Mesothelial cell of epicardium (in vitro differentiated cells): ENCODE measurements around the gene CUL4A. TPM values are rescaled to one million over a fixed set of nuclear protein-coding genes. Genes with fewer than 3 reads are reported as not detected.

ENCODE experiments used
- DNase-seq, 2 experiments: peaks; one replicate each; pipeline ENCODE4 v3.0.0; 2021; ENCODE audit warnings: low spot score in 2 of 2; ENCODE audit not compliant: unreplicated experiment in 2 of 2
- H3K27ac Mint-ChIP-seq: 2 replicates; pipeline ENCODE4 v1.8.0; 2021; ENCODE audit warnings: mixed read lengths
- H3K27me3 Mint-ChIP-seq: 2 replicates; pipeline ENCODE4 v1.8.0; 2021; ENCODE audit warnings: low read depth, mixed read lengths
- H3K36me3 Mint-ChIP-seq: 2 replicates; pipeline ENCODE4 v1.8.0; 2021; ENCODE audit warnings: mixed read lengths
- H3K4me1 Mint-ChIP-seq: 2 replicates; pipeline ENCODE4 v1.8.0; 2021; ENCODE audit warnings: mixed read lengths
- H3K4me3 Mint-ChIP-seq: 2 replicates; pipeline ENCODE4 v1.8.0; 2021; ENCODE audit warnings: mild to moderate bottlenecking, moderate library complexity, mixed read lengths
- H3K9me3 Mint-ChIP-seq: 2 replicates; pipeline ENCODE4 v1.8.0; 2021; ENCODE audit warnings: mixed read lengths
- CTCF ChIP-seq: fragments of 200-600 bp; sonication (generic); IDR thresholded peaks from one replicate; pipeline ENCODE4 v1.5.0; 2021; ENCODE audit warnings: antibody characterized with exemption; ENCODE audit not compliant: unreplicated experiment
- total RNA-seq: library from RNA; stranded (reverse); gene quantifications from 3 replicates; pipeline ENCODE4 v1.2.1, GENCODE V29; 2021

CUL4A gene
- total RNA-seq, 1 donor from 2014 or later, result 79.8 TPM

- H3K9me3 Mint-ChIP-seq, result no peaks in the 10 kb centered on the region
- no peak for TF ChIP-seq CTCF
- peaks cover 19% of the 10 kb centered on the region for H3K36me3 Mint-ChIP-seq
- H3K4me1 Mint-ChIP-seq, result no peaks in the 10 kb centered on the region
- no peak overlapping the region for H3K27ac Mint-ChIP-seq
- H3K4me3 Mint-ChIP-seq, result no peak overlapping the region
- no peaks in the 10 kb centered on the region for H3K27me3 Mint-ChIP-seq
- DNase-seq, result no peak
Measured at GRCh38 chr13:113183450-113184129, 25.8 kb upstream of the CUL4A start.

- TF ChIP-seq CTCF, result no peak
- H3K27ac Mint-ChIP-seq, result no peak overlapping the region
- H3K4me3 Mint-ChIP-seq, result no peak overlapping the region
- no peaks in the 10 kb centered on the region for H3K27me3 Mint-ChIP-seq
- DNase-seq, result no peak
- H3K4me1 Mint-ChIP-seq, result no peaks in the 10 kb centered on the region
- peaks cover 21% of the 10 kb centered on the region for H3K36me3 Mint-ChIP-seq
- H3K9me3 Mint-ChIP-seq, result no peaks in the 10 kb centered on the region
Measured at GRCh38 chr13:113184568-113185440, 24.6 kb upstream of the CUL4A start.

- no peak for TF ChIP-seq CTCF
- H3K27ac Mint-ChIP-seq, result no peak overlapping the region
- H3K27me3 Mint-ChIP-seq, result no peaks in the 10 kb centered on the region
- no peak overlapping the region for H3K4me3 Mint-ChIP-seq
- DNase-seq, result no peak
- H3K9me3 Mint-ChIP-seq, result no peaks in the 10 kb centered on the region
- H3K4me1 Mint-ChIP-seq, result no peaks in the 10 kb centered on the region
- H3K36me3 Mint-ChIP-seq, result peaks cover 20% of the 10 kb centered on the region
Measured at GRCh38 chr13:113186061-113186900, 23.1 kb upstream of the CUL4A start.

- Mint-ChIP-seq H3K4me3 (no peak overlapping the region), H3K27me3 (no peaks in the 10 kb centered on the region), H3K9me3 (no peaks in the 10 kb centered on the region), H3K36me3 (peaks cover 18% of the 10 kb centered on the region), H3K27ac (no peak overlapping the region), H3K4me1 (no peaks in the 10 kb centered on the region)
- DNase-seq, result no peak
- no peak for TF ChIP-seq CTCF
Measured at GRCh38 chr13:113187263-113187669, 22.1 kb upstream of the CUL4A start.

GRCh38 chr13:113187883-113188665, 21.3 kb upstream of the CUL4A start:
- no peak for TF ChIP-seq CTCF
- Mint-ChIP-seq H3K36me3 (peaks cover 18% of the 10 kb centered on the region), H3K27ac (no peak overlapping the region), H3K4me3 (no peak overlapping the region), H3K27me3 (no peaks in the 10 kb centered on the region), H3K9me3 (no peaks in the 10 kb centered on the region), H3K4me1 (no peaks in the 10 kb centered on the region)
- no peak for DNase-seq
